ENCODE measurements around the gene ARV1.

The ARV1 gene

DNA sequence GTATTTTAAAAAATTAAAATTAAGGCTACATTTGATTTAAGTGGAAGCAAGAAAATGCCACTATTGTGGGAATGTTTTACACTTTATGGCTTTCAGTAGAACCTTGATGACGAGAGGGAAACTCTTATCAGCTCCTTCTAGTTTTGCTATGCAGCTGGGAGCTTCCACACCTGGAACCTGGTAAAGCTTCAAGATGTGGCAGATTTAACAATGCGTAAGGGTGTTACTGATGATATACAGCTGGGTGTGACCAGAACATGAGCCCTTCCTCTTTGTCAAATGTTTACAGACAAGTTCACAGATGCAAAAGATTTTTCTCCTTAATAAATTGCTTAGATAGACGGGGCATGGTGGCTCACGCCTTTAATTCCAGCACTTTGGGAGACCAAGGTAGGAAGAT, 20.5 kb upstream of the ARV1 start:
- H3K27me3 ChIP-seq (ENCODE audit: insufficient read depth, low read length, poor library complexity, severe bottlenecking) = no peaks in the 10 kb centered on the region
- no peaks in the 10 kb centered on the region for H3K79me2 ChIP-seq (ENCODE audit: insufficient read depth, low read length)
- H3K36me3 ChIP-seq (ENCODE audit: insufficient read depth, low read length) = peaks cover 3% of the 10 kb centered on the region; the same call in 1 of the 2 replicates
- H3K4me2 ChIP-seq (ENCODE audit: low read depth, low read length, poor library complexity, severe bottlenecking) = no peak overlapping the region
- no peaks in the 10 kb centered on the region for H3K9me2 ChIP-seq (replicated peaks; ENCODE audit: low read depth, low read length)
- H3K4me1 ChIP-seq (ENCODE audit: insufficient read depth, low read length, poor library complexity, severe bottlenecking) = no peaks in the 10 kb centered on the region
- H3K4me3 ChIP-seq (ENCODE audit: low read length, poor library complexity, severe bottlenecking) = no peak overlapping the region
- H3K9ac ChIP-seq (ENCODE audit: low read depth, low read length, poor library complexity, severe bottlenecking) = no peak overlapping the region
- H3F3A ChIP-seq (ENCODE audit: low read depth) = no peaks in the 10 kb centered on the region
- H3K9me3 ChIP-seq (ENCODE audit: insufficient read depth, low read depth, low read length) = no peaks in the 10 kb centered on the region
- no peak overlapping the region for H2AFZ ChIP-seq (ENCODE audit: low read length)
- TF ChIP-seq, protein P1, sequence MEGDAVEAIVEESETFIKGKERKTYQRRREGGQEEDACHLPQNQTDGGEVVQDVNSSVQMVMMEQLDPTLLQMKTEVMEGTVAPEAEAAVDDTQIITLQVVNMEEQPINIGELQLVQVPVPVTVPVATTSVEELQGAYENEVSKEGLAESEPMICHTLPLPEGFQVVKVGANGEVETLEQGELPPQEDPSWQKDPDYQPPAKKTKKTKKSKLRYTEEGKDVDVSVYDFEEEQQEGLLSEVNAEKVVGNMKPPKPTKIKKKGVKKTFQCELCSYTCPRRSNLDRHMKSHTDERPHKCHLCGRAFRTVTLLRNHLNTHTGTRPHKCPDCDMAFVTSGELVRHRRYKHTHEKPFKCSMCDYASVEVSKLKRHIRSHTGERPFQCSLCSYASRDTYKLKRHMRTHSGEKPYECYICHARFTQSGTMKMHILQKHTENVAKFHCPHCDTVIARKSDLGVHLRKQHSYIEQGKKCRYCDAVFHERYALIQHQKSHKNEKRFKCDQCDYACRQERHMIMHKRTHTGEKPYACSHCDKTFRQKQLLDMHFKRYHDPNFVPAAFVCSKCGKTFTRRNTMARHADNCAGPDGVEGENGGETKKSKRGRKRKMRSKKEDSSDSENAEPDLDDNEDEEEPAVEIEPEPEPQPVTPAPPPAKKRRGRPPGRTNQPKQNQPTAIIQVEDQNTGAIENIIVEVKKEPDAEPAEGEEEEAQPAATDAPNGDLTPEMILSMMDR (conservative IDR thresholded peaks at IDR 0.05; ENCODE audit: low read length) = no peak
- TF ChIP-seq EZH2phosphoT487 (IDR thresholded peaks at IDR 0.05; ENCODE audit: borderline replicate concordance) = no peak
- H4K20me1 ChIP-seq (ENCODE audit: insufficient read depth, low read length, poor library complexity, severe bottlenecking) = no peaks in the 10 kb centered on the region

- no peaks in the 10 kb centered on the region for H3K36me3 ChIP-seq (ENCODE audit: insufficient read depth, low read length)
- H3K4me1 ChIP-seq (ENCODE audit: insufficient read depth, low read length, poor library complexity, severe bottlenecking) = no peaks in the 10 kb centered on the region
- no peak overlapping the region for H3K4me2 ChIP-seq (ENCODE audit: low read depth, low read length, poor library complexity, severe bottlenecking)
- TF ChIP-seq EZH2phosphoT487 (IDR thresholded peaks at IDR 0.05; ENCODE audit: borderline replicate concordance) = no peak
- TF ChIP-seq, protein P1 (conservative IDR thresholded peaks at IDR 0.05; ENCODE audit: low read length) = no peak
- H3K9me3 ChIP-seq (ENCODE audit: insufficient read depth, low read depth, low read length) = no peaks in the 10 kb centered on the region
- H3K79me2 ChIP-seq (ENCODE audit: insufficient read depth, low read length) = no peaks in the 10 kb centered on the region
- H3F3A ChIP-seq (ENCODE audit: low read depth) = no peaks in the 10 kb centered on the region
- H4K20me1 ChIP-seq (ENCODE audit: insufficient read depth, low read length, poor library complexity, severe bottlenecking) = no peaks in the 10 kb centered on the region
- no peak overlapping the region for H2AFZ ChIP-seq (ENCODE audit: low read length)
- H3K27me3 ChIP-seq (ENCODE audit: insufficient read depth, low read length, poor library complexity, severe bottlenecking) = no peaks in the 10 kb centered on the region
- no peak overlapping the region for H3K9ac ChIP-seq (ENCODE audit: low read depth, low read length, poor library complexity, severe bottlenecking)
- H3K9me2 ChIP-seq (replicated peaks; ENCODE audit: low read depth, low read length) = no peaks in the 10 kb centered on the region
- no peak overlapping the region for H3K4me3 ChIP-seq (ENCODE audit: low read length, poor library complexity, severe bottlenecking)
Measured at GRCh38 chr1:230964896-230965295, 14.0 kb upstream of the ARV1 start.

- Histone ChIP-seq H3K27me3 (ENCODE audit: insufficient read depth, low read length, poor library complexity, severe bottlenecking) (no peaks in the 10 kb centered on the region), H3K4me2 (ENCODE audit: low read depth, low read length, poor library complexity, severe bottlenecking) (no peak overlapping the region), H3K9me2 (replicated peaks; ENCODE audit: low read depth, low read length) (no peaks in the 10 kb centered on the region), H3F3A (ENCODE audit: low read depth) (no peaks in the 10 kb centered on the region), H4K20me1 (ENCODE audit: insufficient read depth, low read length, poor library complexity, severe bottlenecking) (no peaks in the 10 kb centered on the region), H3K4me3 (ENCODE audit: low read length, poor library complexity, severe bottlenecking) (no peak overlapping the region), H2AFZ (ENCODE audit: low read length) (no peak overlapping the region), H3K36me3 (ENCODE audit: insufficient read depth, low read length) (no peaks in the 10 kb centered on the region), H3K9ac (ENCODE audit: low read depth, low read length, poor library complexity, severe bottlenecking) (no peak overlapping the region), H3K9me3 (ENCODE audit: insufficient read depth, low read depth, low read length) (no peaks in the 10 kb centered on the region), H3K79me2 (ENCODE audit: insufficient read depth, low read length) (no peaks in the 10 kb centered on the region), H3K4me1 (ENCODE audit: insufficient read depth, low read length, poor library complexity, severe bottlenecking) (no peaks in the 10 kb centered on the region)
- TF ChIP-seq EZH2phosphoT487 (IDR thresholded peaks at IDR 0.05; ENCODE audit: borderline replicate concordance) = no peak
- TF ChIP-seq, protein P1 (conservative IDR thresholded peaks at IDR 0.05; ENCODE audit: low read length) = no peak
Measured at GRCh38 chr1:230965535-230965934, 13.4 kb upstream of the ARV1 start.

All from Loucy (cell line).